HepG2 (cell line): ENCODE results near the gene PDRG1. TPM values are rescaled to one million over a fixed set of nuclear protein-coding genes. Genes with fewer than 3 reads are reported as not detected.
A peak's percentile ranks its signal among the peaks of the same experiment; 100 is the strongest.

Experiments used
- ATF2 ChIP-seq: sonication (generic); formaldehyde crosslinking; IDR thresholded peaks from 2 replicates; pipeline ENCODE4 v1.4.0; 2020; ENCODE audit warnings: missing genetic modification reagents
- EHMT2 ChIP-seq: fragments of 200-600 bp; sonication (generic); IDR thresholded peaks from 2 replicates; pipeline ENCODE4 v1.7.0; 2017; ENCODE audit warnings: antibody characterized with exemption, low read depth, low read length, borderline replicate concordance
- GATAD2A ChIP-seq: IDR thresholded peaks from 2 replicates; pipeline ENCODE4 v1.6.1; 2016
- HMG20A ChIP-seq: IDR thresholded peaks from 2 replicates; pipeline ENCODE4 v1.6.1; 2016; ENCODE audit warnings: borderline replicate concordance
- HMGA1 ChIP-seq: sonication (generic); formaldehyde crosslinking; conservative IDR thresholded peaks from 2 replicates; pipeline ENCODE4 v1.4.0; 2020; ENCODE audit warnings: missing genetic modification reagents
- HMGXB4 ChIP-seq, 2 experiments: sonication (generic) in 1 of 2; formaldehyde crosslinking in 1 of 2; IDR thresholded peaks; 2 replicates each; pipeline versions ENCODE4 v1.4.0 to v1.6.1; 2018 to 2020; ENCODE audit warnings: missing genetic modification reagents in 2 of 2, borderline replicate concordance in 1 of 2, low read depth in 1 of 2, mild to moderate bottlenecking in 1 of 2, missing biosample characterization in 1 of 2
- KLF6 ChIP-seq: IDR thresholded peaks from 2 replicates; pipeline ENCODE4 v1.8.0; 2016; ENCODE audit warnings: missing biosample characterization, missing genetic modification reagents
- MTA1 ChIP-seq: sonication (generic); formaldehyde crosslinking; IDR thresholded peaks from 2 replicates; pipeline ENCODE4 v1.4.0; 2020; ENCODE audit warnings: missing genetic modification reagents, mild to moderate bottlenecking, borderline replicate concordance
- NFIC ChIP-seq: IDR thresholded peaks from 2 replicates; pipeline ENCODE4 v1.6.1; 2012; ENCODE audit warnings: mild to moderate bottlenecking, low read length, inconsistent platforms
- NFRKB ChIP-seq: fragments of 450-650 bp; IDR thresholded peaks from 2 replicates; pipeline ENCODE4 v1.6.1; 2017
- NPAS2 ChIP-seq: sonication (generic); formaldehyde crosslinking; IDR thresholded peaks from 2 replicates; pipeline ENCODE4 v1.8.0; 2022; ENCODE audit warnings: mild to moderate bottlenecking, missing genetic modification reagents, borderline replicate concordance
- PRDM15 ChIP-seq: sonication (generic); formaldehyde crosslinking; IDR thresholded peaks from 2 replicates; pipeline ENCODE4 v1.4.0; 2020; ENCODE audit warnings: missing genetic modification reagents
- REL ChIP-seq: sonication (generic); formaldehyde crosslinking; conservative IDR thresholded peaks from 2 replicates; pipeline ENCODE4 v1.8.0; 2022; ENCODE audit warnings: mild to moderate bottlenecking, missing genetic modification reagents, moderate library complexity
- SAFB2 ChIP-seq: sonication (generic); formaldehyde crosslinking; IDR thresholded peaks from 2 replicates; pipeline ENCODE4 v1.5.1; 2020; ENCODE audit warnings: missing genetic modification reagents, low read depth, mild to moderate bottlenecking, borderline replicate concordance
- THYN1 ChIP-seq: sonication (generic); formaldehyde crosslinking; IDR thresholded peaks from 2 replicates; pipeline ENCODE4 v1.8.1; 2023; ENCODE audit warnings: low read depth, mild to moderate bottlenecking, moderate library complexity, missing genetic modification reagents, borderline replicate concordance
- TOPORS ChIP-seq: sonication (generic); formaldehyde crosslinking; IDR thresholded peaks from 2 replicates; pipeline ENCODE4 v1.8.0; 2023; ENCODE audit warnings: mild to moderate bottlenecking, missing genetic modification reagents
- TP53 ChIP-seq: sonication (generic); formaldehyde crosslinking; conservative IDR thresholded peaks from 2 replicates; pipeline ENCODE4 v1.4.0; 2020; ENCODE audit warnings: missing genetic modification reagents
- ZBTB26 ChIP-seq: IDR thresholded peaks from 2 replicates; pipeline ENCODE4 v1.6.1; 2016; ENCODE audit warnings: missing compliant biosample characterization, missing genetic modification reagents, borderline replicate concordance
- ZNF337 ChIP-seq: sonication (generic); formaldehyde crosslinking; IDR thresholded peaks from 2 replicates; pipeline ENCODE4 v1.5.1; 2020; ENCODE audit warnings: missing genetic modification reagents, low read depth, mild to moderate bottlenecking, borderline replicate concordance
- ZNF468 ChIP-seq: sonication (generic); formaldehyde crosslinking; IDR thresholded peaks from 2 replicates; pipeline ENCODE4 v1.8.0; 2022; ENCODE audit warnings: mild to moderate bottlenecking, moderate library complexity, missing genetic modification reagents
- ZNF569 ChIP-seq: sonication (generic); formaldehyde crosslinking; IDR thresholded peaks from 2 replicates; pipeline ENCODE4 v1.5.0; 2020; ENCODE audit warnings: mild to moderate bottlenecking, missing genetic modification reagents, moderate library complexity, borderline replicate concordance
- ZNF644 ChIP-seq: IDR thresholded peaks from 2 replicates; pipeline ENCODE4 v1.6.1; 2016; ENCODE audit warnings: low read depth
- polyA plus RNA-seq, 8 experiments: library from polyadenylated mRNA; depleted of rRNA in 3 of 8; stranded (reverse) in 7 of 8; unstranded in 1 of 8; fragments of >200 nt; fragmentation: Illumina TruSeq in 4 of 8; extraction: Trizol in 4 of 8; gene quantifications; 2 replicates each; pipeline versions ENCODE4 v1.2.1 to v1.2.3, GENCODE V29; 2011 to 2016; ENCODE audit warnings: low read depth in 4 of 8, missing spikeins in 1 of 8, mixed read lengths in 1 of 8; ENCODE audit not compliant: insufficient read depth in 1 of 8
- total RNA-seq, 5 experiments: library from RNA; depleted of rRNA; stranded (reverse); fragments of >200 nt; fragmentation: Illumina TruSeq; extraction: Trizol; gene quantifications; 2 replicates each; pipeline ENCODE4 v1.2.3, GENCODE V29; 2016; ENCODE audit warnings: low read depth in 1 of 5

PDRG1 gene
- total and polyA plus RNA-seq, 2 of the 13 experiments (the other 11 are each of a cell fraction or from before 2014, with no cell fraction given), result 16.6 to 18.0 TPM

GRCh38 chr20:31968291-31969126, 16.7 kb upstream of the PDRG1 start (continued):
- TF ChIP-seq ZNF468 (CRISPR knock-in tag) (peak; percentile 100), EHMT2 (peak; percentile 100), HMGA1 (0 out of 2 replicates have a peak, but pooled peaks have one; percentile 86), THYN1 (peak; percentile 100), HMGXB4 (CRISPR knock-in tag; IDR thresholded peaks at IDR 0.05; ENCODE audit: borderline replicate concordance in 1 of 2, low read depth in 1 of 2) (peak; percentile 97 to 100), MTA1 (peak; percentile 100), NFRKB (no peak), NFIC (no peak), PRDM15 (CRISPR knock-in tag) (peak; percentile 97), TP53 (CRISPR knock-in tag) (peak; percentile 99), HMG20A (CRISPR knock-in tag) (peak; percentile 99), SAFB2 (CRISPR knock-in tag) (peak; percentile 100), ZNF337 (peak; percentile 100), ATF2 (CRISPR knock-in tag) (peak; percentile 100), ZBTB26 (CRISPR knock-in tag) (peak; percentile 100), GATAD2A (peak; percentile 100), NPAS2 (peak; percentile 100), TOPORS (peak; percentile 100), ZNF644 (CRISPR knock-in tag) (peak; percentile 100), ZNF569 (peak; percentile 100), REL (CRISPR knock-in tag) (peak; percentile 100), KLF6 (CRISPR knock-in tag) (peak; percentile 100)
